Activated T-cell treated with anti-CD3 and anti-CD28 coated beads, Interleukin-2, amount 50 U/mL, for 48 hours (primary cell): ENCODE measurements around the gene E2F7.
"Not testable (repeated sequence)": the region's sequence is repeated elsewhere in the genome, so short reads cannot be mapped to it uniquely, and the experiment has no call there.

Experiments used
- DNase-seq, 2 experiments: peaks; one replicate each; pipeline ENCODE4 v3.0.0-alpha.2; 2020

E2F7 gene, protein sequence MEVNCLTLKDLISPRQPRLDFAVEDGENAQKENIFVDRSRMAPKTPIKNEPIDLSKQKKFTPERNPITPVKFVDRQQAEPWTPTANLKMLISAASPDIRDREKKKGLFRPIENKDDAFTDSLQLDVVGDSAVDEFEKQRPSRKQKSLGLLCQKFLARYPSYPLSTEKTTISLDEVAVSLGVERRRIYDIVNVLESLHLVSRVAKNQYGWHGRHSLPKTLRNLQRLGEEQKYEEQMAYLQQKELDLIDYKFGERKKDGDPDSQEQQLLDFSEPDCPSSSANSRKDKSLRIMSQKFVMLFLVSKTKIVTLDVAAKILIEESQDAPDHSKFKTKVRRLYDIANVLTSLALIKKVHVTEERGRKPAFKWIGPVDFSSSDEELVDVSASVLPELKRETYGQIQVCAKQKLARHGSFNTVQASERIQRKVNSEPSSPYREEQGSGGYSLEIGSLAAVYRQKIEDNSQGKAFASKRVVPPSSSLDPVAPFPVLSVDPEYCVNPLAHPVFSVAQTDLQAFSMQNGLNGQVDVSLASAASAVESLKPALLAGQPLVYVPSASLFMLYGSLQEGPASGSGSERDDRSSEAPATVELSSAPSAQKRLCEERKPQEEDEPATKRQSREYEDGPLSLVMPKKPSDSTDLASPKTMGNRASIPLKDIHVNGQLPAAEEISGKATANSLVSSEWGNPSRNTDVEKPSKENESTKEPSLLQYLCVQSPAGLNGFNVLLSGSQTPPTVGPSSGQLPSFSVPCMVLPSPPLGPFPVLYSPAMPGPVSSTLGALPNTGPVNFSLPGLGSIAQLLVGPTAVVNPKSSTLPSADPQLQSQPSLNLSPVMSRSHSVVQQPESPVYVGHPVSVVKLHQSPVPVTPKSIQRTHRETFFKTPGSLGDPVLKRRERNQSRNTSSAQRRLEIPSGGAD

DNA sequence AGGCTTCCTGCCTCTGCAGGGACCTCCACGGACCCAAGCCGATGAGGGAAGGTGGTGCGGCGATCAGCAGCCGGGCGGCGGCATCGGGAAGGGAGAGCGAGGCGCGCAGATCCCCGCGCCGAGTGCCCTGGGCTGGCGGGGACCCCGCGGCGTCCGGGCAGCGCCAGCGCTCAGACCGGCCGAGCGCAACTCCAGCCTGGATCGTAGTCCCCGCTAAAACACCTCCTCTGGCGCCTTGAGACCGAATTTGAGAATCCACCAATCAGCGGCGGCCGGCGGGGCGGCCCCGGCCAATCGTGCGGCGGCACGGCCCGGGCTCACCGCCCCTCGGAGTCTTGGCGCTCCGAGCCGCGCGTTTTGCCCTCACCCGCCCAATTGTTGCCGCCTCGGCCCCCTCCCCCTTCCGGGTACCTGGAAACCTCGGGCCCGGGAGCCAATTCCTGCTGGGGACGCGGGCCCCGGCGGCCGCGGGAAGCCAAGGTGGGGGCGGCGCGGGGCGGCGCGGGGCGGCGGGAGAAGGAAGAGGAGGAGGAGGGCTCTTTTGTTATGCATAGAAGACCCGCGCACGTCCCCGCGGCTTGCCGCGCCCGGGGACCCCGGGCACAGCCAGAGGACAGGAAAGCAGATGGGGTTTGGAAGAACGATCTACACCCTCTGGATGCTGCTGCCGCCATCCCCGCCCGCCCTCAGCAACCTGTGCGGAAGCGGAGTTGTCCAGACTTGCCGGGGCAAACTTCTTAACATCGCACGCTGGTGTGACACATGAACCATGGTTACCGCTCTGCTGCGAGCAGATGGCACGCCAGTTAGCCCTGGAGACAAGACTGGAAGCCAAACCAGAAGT lies at the start of gene E2F7:
TSS of gene E2F7 (minus strand) at position 209 of the 844 bp plus-strand sequence. CDS start 934 bp downstream, outside the sequence.
- DNase-seq = peak; percentile 89 to 92

DNA sequence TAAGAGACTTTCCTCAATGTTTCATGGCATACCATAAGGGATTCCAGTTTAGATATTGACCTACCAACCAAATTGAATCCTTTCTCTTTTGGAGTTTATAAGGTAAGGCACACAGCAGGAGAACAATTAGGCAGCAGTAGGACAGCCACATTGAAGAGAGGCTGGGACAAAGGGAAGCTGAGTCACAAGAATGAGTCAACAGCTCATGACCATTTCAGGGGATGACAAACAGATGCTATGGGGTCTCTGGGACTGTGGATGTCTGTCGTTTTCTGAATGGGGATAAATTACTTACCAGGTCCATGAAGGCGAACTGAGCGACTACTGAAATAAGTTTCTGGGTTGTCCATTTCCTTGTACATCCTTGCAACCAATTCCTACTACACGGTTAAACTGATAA lies 48.6 kb upstream of the E2F7 start:
- no peak for DNase-seq

DNA sequence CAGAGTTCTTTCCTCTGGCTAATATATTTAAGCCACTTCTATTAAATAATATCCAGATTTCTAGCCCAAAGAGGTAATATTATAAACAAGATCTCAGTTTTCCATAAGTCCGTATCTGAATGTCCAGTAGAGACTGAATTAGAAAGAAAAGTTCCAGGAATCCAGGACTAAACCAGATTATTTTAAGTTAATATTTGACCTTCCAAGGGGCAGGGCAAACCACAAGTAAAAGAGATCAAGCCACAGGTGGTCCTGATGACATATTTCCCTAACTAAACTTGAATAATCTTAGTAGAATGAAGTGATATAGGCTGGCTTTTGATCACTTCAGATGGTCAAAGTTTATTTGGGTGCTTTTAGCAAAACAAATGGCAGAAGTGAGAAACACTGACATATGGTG lies 43.3 kb upstream of the E2F7 start:
- no peak for DNase-seq

DNA sequence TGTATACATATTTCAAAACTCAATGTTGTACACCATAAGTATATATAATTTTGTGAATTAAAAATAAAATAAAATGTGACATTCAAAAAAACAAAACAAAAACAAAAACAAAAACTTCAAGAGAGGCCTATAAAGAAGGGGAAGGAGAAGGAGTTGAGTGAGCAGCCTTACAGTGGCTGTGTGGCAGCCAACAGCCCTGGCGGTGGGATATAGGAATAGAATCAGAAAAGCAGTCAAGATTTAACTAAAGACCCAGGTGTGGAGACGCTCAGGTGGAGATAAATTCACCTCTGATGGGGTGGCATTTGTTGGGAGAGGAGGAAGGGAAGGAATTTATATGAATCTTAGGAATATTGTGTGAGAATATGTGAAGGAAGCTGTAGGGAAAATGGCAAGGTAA lies 41.8 kb upstream of the E2F7 start:
- DNase-seq = no peak

DNA sequence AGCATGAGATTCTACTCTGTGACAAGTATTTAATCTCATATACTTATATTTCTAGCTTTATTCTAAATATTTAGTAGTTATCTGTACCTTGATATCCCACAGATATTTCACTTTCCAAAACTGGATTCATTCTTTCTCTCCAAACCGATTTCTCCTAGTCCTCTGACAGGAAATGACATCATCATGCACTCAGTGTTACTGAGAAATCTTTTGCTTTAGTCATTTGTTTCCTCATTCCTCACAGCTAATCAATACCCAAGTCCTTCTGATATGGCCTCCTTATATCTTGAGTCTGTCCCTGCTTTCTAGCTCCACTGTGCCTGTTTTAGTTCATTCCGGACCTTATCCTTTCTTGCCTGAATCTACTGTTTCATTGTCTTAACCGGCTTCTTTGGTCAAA lies 39.4 kb upstream of the E2F7 start:
- no peak for DNase-seq

DNA sequence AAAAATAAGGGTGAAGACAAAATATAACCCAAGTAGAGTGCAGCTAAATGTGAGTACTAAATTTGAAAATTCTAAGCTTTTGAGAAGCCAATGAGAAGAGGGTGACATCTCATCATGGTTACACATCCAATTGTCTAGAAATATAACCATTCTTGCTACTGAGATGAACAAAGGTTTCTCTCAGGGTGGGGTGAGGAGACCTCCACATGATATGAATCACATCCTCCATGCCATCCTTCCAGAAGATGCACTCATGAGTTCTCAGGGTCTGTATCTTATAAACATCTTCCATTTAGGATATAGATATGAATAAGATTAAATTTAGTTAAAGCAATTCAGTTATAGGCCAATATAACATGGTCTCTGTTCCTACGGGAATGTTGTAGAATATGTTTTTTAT lies 38.9 kb upstream of the E2F7 start:
- DNase-seq = no peak

DNA sequence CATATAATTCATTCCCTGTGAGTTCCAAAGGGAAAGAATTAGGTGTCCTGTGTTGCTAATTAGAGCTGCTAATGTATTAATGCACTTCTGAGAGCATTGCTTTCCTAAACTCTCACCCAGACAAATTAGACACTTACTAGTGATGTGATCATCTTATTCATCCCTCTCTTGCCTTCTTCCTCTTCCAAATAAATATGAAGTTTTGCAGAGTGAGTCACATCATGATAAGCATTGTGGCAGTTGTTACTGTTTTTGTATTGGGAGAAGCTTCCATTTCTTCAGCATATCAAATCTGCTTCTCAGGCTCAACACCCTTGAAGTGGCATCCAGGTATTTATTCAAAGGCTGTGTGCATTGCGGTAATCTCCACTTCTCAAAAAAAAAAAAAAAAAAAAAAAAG lies 37.3 kb upstream of the E2F7 start:
- no peak for DNase-seq

DNA sequence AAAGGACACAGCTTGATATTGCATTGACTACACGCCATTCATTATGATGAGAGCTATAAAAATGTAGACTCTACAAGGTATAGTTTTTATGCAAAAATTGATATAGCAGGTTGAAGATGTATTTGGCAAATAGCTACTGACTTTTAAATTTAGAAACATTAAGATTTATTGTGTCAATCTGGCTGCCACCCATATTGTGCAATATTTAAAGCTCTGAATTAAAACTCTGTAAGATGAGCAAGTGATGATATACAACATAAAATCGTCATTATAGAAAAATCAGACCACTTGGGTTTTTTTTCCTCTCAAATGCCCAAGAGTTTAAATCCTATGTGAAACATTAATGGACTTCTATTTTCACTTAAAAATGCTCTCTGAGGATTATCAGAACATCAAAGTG lies 36.8 kb upstream of the E2F7 start:
- no peak for DNase-seq

DNA sequence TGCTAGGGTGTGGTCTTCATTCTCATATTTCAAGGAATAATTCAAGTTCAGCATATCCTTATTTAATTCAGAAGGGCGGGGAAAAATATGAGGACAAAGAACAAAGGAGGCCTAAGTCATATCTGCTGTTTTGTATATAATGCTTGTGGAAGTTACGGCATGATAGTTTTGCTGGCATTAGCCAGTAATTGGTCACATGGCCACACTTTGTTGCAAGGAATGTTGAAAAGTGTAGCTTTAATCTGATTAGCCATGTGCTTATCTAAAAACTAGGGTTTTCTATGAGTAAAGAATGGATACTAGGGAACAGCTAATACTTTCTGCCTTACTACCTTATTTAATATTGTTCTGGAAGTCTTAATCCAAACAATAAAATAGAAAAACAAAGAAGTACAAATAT lies 34.4 kb upstream of the E2F7 start:
- DNase-seq = no peak

DNA sequence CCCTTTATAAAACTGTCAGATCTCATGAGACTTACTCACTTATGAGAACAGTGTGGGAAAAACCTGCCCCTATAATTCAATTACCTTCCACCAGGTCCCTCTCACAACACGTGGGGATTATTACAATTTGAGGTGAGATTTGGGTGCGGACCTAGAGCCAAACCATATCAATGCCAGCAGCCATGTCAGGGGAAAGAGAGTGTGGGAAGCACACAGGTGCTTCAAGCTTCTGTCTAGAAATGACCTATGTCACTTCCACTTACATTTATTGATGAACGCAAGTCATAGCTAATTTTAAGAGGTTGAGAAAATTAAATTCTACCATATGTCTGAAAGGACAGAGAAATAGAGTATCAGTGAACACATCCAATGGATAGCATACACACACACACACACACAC lies 32.5 kb upstream of the E2F7 start:
- no peak for DNase-seq

DNA sequence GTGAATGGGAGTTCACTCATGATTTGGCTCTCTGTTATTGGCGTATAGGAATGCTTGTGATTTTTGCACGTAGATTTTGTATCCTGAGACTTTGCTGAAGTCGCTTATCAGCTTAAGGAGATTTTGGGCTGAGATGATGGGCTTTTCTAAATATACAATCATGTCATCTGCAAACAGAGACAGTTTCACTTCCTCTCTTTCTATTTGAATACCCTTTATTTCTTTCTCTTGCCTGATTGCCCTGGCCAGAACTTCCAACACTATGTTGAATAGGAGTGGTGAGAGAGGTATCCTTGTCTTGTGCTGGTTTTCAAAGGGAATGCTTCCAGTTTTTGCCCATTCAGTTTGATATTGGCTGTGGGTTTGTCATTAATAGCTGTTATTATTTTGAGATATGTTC lies 26.9 kb upstream of the E2F7 start:
- not testable (repeated sequence) for DNase-seq

DNA sequence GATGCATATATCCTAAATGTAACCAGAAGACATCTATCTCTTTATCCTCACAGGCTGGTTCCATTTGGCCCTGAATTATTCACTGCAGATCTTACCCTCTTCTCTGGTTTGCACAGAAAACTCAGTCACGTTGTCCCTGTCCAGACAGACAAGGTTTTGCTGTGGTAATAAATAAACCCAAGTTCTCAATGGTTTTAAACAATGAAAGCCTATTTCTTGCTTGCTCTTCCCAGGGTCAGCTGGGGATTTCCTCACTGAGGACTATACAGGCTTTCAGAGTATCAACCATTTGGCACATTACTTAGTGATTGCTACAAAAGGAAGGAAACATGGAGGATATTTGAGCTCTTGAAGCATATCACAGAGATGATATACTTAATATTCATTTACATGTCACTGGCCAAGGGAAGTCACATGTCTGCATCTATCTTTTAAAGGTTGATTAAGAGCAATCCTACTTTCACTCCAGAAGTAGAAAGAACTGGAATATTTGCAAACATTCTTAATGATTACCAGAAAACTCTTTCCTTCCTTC lies 24.4 kb upstream of the E2F7 start:
- no peak for DNase-seq

DNA sequence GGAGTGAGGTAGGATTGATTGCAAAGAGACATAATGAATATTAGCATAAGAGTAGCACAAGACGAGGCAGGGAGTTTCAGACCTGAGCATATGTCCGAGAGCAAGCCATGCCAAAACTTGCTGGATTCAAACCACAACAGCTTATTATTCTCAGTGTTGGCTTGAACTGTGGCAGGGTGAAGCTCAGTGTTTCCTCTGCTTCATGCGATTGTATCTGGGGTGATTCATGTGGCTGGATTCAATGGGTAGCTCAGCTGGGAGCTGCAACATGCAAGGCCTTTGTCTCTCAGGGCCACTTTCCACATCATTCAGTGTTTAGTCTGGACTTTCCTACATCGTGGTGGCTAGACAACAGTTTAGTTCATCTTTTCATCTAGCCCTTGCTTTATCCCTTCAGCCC lies 22.1 kb upstream of the E2F7 start:
- no peak for DNase-seq

DNA sequence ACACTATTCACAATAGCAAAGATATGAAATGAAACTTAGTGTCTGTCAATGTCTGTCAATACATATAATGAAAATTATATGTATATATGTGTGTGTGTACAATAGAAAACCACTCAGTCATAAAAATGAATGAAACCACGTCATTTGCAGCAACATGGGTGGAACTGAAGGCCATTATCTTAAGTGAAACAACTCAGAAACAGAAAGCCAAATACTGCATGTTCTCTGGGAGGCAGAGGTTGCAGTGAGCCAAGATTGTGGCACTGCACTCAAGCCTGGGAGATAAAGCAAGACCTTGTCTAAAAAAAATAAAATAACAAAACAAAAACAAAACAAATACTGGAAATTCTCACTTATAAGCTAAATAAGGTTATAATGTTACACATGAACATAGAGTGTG lies 16.7 kb upstream of the E2F7 start:
- DNase-seq = no peak

DNA sequence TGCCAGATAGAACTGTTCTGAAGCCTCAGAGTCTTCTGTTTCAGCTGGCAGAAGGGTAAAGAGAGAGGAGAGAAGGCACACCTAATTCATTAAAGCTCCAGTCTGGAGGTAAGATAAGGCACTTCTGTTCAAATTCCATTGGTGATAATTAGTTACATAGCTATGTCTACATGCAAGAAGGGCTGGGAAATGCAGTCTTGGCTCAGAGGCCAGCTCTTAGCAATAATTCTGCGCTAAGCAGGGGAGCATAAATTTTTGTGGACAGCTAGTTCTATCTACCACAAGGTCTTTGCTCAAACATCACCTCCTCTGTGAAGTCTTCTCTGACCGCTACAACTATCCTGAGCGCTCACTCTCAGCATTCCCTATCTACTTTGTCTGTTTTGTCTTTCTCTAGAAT lies 14.3 kb upstream of the E2F7 start:
- DNase-seq = no peak

DNA sequence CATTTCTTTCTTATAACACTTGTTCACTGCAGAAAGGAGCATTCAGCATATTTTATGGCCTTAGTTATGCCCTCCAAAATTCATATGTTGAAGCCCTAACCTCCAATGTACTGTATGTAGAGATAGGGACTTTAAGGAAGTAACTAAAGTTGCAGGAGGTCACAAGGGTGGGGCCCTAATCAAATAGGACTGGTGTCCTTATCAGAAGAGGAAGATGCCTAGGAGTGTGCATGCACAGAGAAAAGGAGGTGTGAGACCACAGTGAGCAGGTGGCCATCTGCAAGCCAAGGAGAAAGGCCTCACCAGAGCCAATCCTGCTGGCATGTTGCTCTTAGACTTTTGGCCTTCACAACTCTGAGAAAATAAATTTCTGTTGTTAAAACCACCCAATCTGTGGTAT lies 12.9 kb upstream of the E2F7 start:
- no peak for DNase-seq

DNA sequence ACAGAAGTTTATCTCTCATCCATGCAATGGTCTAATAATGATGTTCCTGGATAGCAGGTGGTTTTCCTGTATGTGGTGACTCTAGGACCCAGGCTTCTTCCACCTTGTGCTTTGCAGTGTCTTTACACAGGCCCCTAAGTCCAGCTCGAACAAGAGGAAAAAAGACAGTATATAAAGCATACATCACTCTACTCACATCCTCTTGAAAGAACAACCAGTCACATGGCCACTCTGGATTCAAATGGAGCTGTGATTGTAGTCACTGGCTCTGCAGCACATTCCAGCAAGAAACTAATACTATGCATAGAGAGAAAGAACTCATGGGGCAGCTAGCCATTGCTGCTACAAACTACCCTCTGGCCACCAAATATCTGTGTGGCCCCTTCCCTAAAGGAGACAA lies 11.5 kb upstream of the E2F7 start:
- DNase-seq = no peak

DNA sequence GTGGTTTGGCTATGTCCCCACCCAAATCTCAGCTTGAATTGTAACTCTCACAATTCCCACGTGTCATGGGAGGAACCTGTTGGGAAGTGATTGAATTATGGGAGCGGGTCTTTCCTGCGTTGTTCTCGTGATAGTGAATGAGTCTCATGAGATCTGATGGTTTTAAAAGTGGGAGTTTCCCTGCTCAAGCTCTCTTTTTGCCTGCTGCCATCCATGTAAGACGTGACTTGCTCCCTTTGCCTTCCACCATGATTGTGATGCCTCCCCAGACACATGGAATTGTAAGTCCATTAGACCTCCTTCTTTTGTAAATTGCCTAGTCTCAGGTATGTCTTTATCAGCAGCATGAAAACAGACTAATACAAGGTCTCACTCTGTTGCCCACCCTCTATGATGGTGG lies 8.5 kb upstream of the E2F7 start:
- DNase-seq = not testable (repeated sequence)

DNA sequence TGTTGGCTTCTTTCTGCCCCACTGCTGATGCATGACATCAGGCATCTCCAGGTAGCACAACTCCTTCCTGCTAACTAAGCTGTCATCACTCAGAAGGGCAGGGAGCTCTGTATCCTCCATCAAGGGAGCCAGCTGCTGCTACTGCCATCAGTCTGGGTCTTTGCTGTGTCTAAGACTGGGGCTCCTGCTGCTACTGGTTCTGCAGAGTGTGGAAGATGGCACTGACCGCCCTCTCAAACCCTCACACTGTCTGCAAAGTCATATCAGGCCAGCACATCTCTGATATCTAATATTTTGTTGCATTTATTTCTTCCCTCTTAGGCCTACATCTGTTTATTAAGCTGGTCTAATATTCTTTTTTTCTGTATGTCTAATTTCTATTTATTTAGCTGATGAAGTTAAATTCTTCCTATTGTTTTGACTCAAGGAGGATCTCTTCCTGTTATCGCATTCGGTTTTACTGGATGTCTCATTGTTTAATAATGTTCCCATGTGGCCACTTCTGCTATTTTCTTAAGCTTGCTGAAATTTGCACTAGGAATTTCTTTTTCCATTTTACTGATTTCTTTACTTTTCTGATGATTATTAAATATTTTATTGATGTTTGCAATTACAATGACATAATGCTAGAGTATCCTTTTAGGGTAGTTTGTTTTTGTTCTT lies 7.6 kb upstream of the E2F7 start:
- no peak for DNase-seq

DNA sequence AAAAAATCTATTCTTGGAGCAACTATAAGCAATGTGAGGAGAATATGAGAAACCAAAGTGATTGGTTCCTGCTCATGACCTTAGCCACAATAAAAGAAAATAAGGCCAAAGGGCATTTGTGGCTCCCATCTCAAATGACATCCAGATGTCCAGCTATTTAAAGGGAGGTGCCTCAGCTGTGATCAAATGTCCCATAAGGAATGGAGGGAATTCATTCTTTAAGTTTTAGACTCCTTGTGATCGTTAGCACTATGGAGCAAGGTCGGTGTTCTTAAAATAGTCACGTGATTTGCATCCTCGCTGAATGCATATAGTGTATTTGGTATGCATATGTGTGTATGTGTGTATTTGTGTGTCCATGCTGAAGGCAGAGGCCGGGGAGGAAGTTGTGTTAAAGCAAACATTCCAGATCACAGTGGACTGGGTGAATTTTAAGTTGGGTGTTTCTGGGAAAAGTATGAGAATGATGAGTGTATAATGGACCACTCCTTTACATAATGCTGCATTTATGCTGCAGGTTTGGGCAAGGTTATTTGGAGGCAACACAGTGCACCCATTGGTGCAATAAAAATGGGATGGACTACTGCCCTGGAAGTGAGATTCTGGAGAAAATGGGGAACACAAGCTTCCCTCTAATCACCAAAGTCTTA lies 5.6 kb upstream of the E2F7 start:
- DNase-seq = no peak

DNA sequence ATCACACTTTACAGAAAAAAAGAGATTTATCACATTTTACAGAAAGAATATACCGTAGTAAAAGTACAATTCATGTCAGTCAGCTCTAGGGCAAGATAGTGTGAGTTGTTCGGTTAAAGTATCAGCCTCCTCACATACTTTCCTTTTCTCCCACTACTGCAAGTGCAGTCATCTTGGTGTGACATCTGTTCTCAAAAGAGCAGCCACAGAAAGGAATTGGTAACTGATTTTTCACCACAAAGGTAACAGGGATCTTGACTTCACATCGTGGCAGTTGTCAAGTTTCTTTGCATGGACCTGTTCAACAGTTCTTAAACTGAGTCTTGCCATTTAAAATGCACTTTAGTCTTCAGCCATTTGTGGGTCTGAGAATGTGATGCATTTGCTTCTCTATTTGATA lies 5.0 kb upstream of the E2F7 start:
- no peak for DNase-seq

DNA sequence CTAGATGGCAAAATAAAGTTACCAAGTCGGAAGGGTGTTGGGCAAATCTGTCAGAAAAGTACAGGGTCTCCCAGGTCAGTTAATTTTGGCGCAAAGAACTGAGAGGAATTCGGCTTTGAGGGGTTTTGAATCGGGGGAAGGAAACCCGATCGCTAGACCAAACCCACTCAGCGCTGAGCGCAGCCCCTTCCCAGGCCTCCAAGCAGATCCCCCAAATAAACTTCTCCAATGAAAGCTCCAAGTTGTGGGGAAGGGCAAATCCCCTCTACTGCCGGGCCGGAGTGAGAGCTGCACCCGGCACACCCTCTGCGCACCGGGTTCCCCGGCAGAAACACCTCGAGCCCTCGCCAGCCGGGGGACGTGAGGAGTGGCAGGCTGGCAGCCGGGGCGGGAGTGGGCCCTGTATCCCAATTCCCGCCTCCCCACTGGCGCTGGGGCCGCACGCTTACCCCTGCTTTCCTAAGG lies 441 bp downstream of the E2F7 start:
- no peak for DNase-seq
